Thyroid gland (tissue), 4 donors: Measurements from ENCODE around the gene TMEM217. TPM values are rescaled to one million over a fixed set of nuclear protein-coding genes. Genes with fewer than 3 reads are reported as not detected.

Experiments
- DNase-seq, 2 donors: peaks; one replicate each; pipeline ENCODE4 v3.0.0-alpha.2; 2019
- H3K27ac ChIP-seq, 3 donors: fragments of 200-600 bp; sonication (generic); 1 replicate in 2 of 3; 2 replicates in 1 of 3; pipeline ENCODE4 v1.5.1; 2016 to 2019; ENCODE audit warnings: mild to moderate bottlenecking in 1 of 3, moderate library complexity in 1 of 3
- H3K27me3 ChIP-seq: fragments of 200-600 bp; sonication (generic); one replicate; pipeline ENCODE4 v1.5.1; 2019
- H3K36me3 ChIP-seq, 2 donors: fragments of 200-600 bp; sonication (generic); one replicate each; pipeline ENCODE4 v1.5.1; 2016 to 2019
- H3K4me1 ChIP-seq, 2 donors: fragments of 200-600 bp; sonication (generic); one replicate each; pipeline ENCODE4 v1.5.1; 2017 to 2019
- H3K4me3 ChIP-seq, 3 donors: fragments of 200-600 bp; sonication (generic); replicated peaks in 1 of 3; 1 replicate in 2 of 3; 2 replicates in 1 of 3; pipeline ENCODE4 v1.5.1; 2016; ENCODE audit warnings: mild to moderate bottlenecking in 1 of 3
- H3K9me3 ChIP-seq: fragments of 200-600 bp; sonication (generic); one replicate; pipeline ENCODE4 v1.5.1; 2017
- CTCF ChIP-seq, 6 experiments: fragments of 200-600 bp in 3 of 6; fragments of 450-650 bp in 3 of 6; sonication (generic) in 3 of 6; IDR thresholded peaks; one replicate each; pipeline ENCODE4 v1.5.1; 2016 to 2019; ENCODE audit warnings: antibody characterized with exemption in 6 of 6, mild to moderate bottlenecking in 2 of 6, inconsistent platforms in 1 of 6, moderate library complexity in 1 of 6
- POLR2A ChIP-seq, 2 donors: fragments of 450-650 bp; IDR thresholded peaks; one replicate each; pipeline ENCODE4 v1.6.1; 2017; ENCODE audit warnings: antibody characterized with exemption in 2 of 2, mild to moderate bottlenecking in 2 of 2, moderate library complexity in 1 of 2
- WGBS, 2 donors: methylation state at CpG; one replicate each; pipeline ENCODE4 v1.1.5; 2017; 5-methylcytosine and 5-hydroxymethylcytosine counted together
- intact Hi-C: fragments of 100-400 bp; cut with DNase I; formaldehyde crosslinking; loops from one replicate; pipeline ENCODE4 v1.15.1; 2023
- total RNA-seq, 4 donors: library from RNA; depleted of rRNA; stranded (reverse); fragments of >200 nt; gene quantifications; one replicate each; pipeline ENCODE4 v1.2.3, GENCODE V29; 2016

Gene TMEM217
- total RNA-seq, 4 donors from 2014 or later: 0.22 to 3.8 (median 1.0) TPM; not detected in 1

DNA sequence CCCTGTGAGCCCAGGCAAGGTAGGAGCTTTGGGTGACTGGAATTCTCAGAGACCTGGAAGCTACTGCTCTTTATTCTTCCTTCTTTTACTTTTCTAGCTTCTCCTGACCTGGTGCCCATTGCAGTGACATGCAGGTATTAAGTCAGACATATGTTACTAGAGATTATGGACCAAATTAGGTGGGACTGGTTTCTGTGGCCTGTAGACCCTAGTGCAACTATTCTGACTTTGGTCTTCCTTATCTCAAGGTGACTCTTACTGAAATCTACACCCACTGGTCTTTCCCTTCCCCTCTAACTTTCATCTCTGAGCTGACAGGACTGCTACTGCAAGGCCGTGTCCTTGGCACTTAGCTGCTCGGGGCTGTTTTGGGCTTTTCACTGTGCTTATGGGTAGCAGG lies 24.4 kb upstream of the TMEM217 start:
- Histone ChIP-seq H3K36me3 (peaks cover 11 to 39% of the 10 kb centered on the region in 2 donors), H3K4me3 (no peak overlapping the region), H3K9me3 (no peaks in the 10 kb centered on the region), H3K27ac (no peak overlapping the region), H3K4me1 (peaks cover 18 to 35% of the 10 kb centered on the region in 2 donors), H3K27me3 (no peaks in the 10 kb centered on the region)
- intact Hi-C loops: no loop called here
- TF ChIP-seq POLR2A (IDR thresholded peaks at IDR 0.05): no peak
- TF ChIP-seq CTCF (IDR thresholded peaks at IDR 0.05): no peak
- no peak for DNase-seq
- WGBS, 2 donors: 95 to 100% methylated on average over 2 of the region's 2 CpGs

- H3K4me1 ChIP-seq: peaks cover 18 to 35% of the 10 kb centered on the region in 2 donors
- intact Hi-C loops: no loop called here
- peaks cover 11 to 39% of the 10 kb centered on the region in 2 donors for H3K36me3 ChIP-seq
Observed at GRCh38 chr6:37280162-37280887, 22.4 kb upstream of the TMEM217 start.

GRCh38 chr6:37279366-37280134 lies 21.6 kb upstream of the TMEM217 start:
- Histone ChIP-seq H3K36me3 (peaks cover 10 to 31% of the 10 kb centered on the region in 2 donors), H3K27me3 (no peaks in the 10 kb centered on the region), H3K9me3 (no peaks in the 10 kb centered on the region), H3K27ac (no peak overlapping the region), H3K4me3 (no peak overlapping the region), H3K4me1 (peaks cover 18 to 35% of the 10 kb centered on the region in 2 donors)
- intact Hi-C loops: no loop called here
- DNase-seq: no peak
- 89 to 95% methylated on average over 8 to 9 of the region's 9 CpGs for WGBS, 2 donors
- TF ChIP-seq POLR2A (IDR thresholded peaks at IDR 0.05) (no peak), CTCF (IDR thresholded peaks at IDR 0.05) (no peak)

More at GRCh38 chr6:37280162-37280887, 22.4 kb upstream of the TMEM217 start:
- no peak overlapping the region for H3K4me3 ChIP-seq
- WGBS, 2 donors: 82 to 88% methylated on average over 7 to 8 of the region's 8 CpGs
- H3K27me3 ChIP-seq: no peaks in the 10 kb centered on the region
- H3K9me3 ChIP-seq: no peaks in the 10 kb centered on the region
- no peak for DNase-seq
- no peak overlapping the region for H3K27ac ChIP-seq
- TF ChIP-seq CTCF (IDR thresholded peaks at IDR 0.05): no peak
- no peak for TF ChIP-seq POLR2A (IDR thresholded peaks at IDR 0.05)

GRCh38 chr6:37277001-37277409 lies 19.1 kb upstream of the TMEM217 start:
- H3K27me3 ChIP-seq: no peaks in the 10 kb centered on the region
- peaks cover 13 to 27% of the 10 kb centered on the region in 2 donors for H3K4me1 ChIP-seq
- peaks cover 0 to 6% of the 10 kb centered on the region in 2 donors for H3K36me3 ChIP-seq
- H3K4me3 ChIP-seq: no peak overlapping the region
- intact Hi-C loops: no loop called here
- no peak for TF ChIP-seq CTCF (IDR thresholded peaks at IDR 0.05)
- no peak for TF ChIP-seq POLR2A (IDR thresholded peaks at IDR 0.05)
- 91 to 97% methylated on average over 6 of the region's 6 CpGs for WGBS, 2 donors
- H3K9me3 ChIP-seq: no peaks in the 10 kb centered on the region
- H3K27ac ChIP-seq: no peak overlapping the region
- DNase-seq: no peak

DNA sequence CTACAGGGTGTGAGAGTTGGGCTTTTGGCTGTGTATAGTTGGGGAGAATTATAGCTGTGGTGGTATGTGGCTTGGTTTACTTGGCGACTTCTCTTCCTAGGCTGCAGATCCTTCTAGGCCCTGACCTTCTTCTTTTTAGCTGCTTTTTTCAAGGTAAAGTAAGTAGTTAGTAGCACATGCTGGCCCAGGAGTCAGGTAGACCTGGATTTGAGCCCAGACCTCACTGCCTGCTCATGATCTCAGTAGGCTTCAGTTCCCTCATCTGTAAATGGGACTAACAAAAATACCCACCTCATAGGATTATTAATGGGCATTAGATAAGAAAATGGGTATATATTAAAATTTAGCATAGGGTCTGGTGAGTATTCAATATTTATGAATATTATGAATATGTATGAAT lies 17.4 kb upstream of the TMEM217 start:
- intact Hi-C loops: no loop called here
- Histone ChIP-seq H3K4me1 (peaks cover 8 to 12% of the 10 kb centered on the region in 2 donors), H3K36me3 (peaks cover 0 to 6% of the 10 kb centered on the region in 2 donors), H3K27me3 (no peaks in the 10 kb centered on the region), H3K4me3 (no peak overlapping the region), H3K9me3 (no peaks in the 10 kb centered on the region), H3K27ac (no peak overlapping the region)
- peak in 1 of 2 donors; percentile 39 for DNase-seq
- WGBS, 2 donors: 96% methylated on average over 1 of the region's 1 CpG
- no peak for TF ChIP-seq POLR2A (IDR thresholded peaks at IDR 0.05)
- no peak for TF ChIP-seq CTCF (IDR thresholded peaks at IDR 0.05)
